Dedifferentiated amniotic fluid mesenchymal stem cell (primary cell): Measurements from ENCODE around the gene PNCK.
A peak's percentile ranks its signal among the peaks of the same experiment; 100 is the strongest.
"Not testable (repeated sequence)": the region's sequence is repeated elsewhere in the genome, so short reads cannot be mapped to it uniquely, and the experiment has no call there.

ENCODE experiments used
- DNase-seq: peaks from one replicate; pipeline ENCODE4 v3.0.0-alpha.2; 2016; ENCODE audit errors: extremely low spot score

Gene PNCK

DNA sequence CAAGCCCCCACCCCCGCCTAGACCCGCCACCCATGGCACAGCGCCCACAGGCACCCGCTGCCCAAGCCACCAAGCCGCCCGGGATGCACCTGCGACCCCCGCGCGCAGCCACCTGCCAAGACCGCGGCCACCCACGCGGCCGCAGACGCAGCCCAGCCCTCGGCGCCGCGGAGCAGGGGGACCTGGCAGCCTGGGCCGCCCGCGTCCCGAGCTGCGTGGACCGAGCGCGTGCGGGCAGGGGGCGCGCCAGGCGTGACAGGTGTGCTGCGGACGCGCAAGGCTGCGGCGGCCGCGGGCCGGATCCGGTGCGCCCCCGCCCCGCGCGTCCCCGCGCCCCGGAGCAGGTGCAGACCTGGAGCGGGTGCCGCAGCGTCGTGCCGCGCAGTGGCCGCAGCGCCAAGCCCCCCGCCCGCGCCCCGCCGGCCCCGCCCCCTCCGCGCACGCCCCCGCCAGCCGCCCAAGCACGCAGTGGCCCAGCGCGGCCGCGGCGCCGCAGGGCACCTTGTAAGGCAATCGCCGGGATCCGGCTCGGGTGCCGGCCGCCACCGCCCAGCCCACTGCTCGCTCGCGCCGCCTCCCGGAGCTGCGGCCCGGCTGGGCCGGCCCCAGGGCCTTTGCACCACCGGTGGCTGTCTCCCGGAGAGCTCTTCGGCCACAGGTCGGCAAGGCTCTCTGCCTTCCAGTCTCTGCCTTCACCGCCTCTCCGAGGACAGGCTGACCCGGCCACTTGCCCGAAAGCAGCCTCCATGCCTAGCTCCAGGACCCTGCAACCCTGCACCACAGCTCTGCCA is at the start of gene PNCK:
Gene PNCK, minus strand, starts transcription at position 386 of the 791 bp plus-strand sequence. CDS start 737 bp downstream, outside the sequence.
- DNase-seq: no peak

DNA sequence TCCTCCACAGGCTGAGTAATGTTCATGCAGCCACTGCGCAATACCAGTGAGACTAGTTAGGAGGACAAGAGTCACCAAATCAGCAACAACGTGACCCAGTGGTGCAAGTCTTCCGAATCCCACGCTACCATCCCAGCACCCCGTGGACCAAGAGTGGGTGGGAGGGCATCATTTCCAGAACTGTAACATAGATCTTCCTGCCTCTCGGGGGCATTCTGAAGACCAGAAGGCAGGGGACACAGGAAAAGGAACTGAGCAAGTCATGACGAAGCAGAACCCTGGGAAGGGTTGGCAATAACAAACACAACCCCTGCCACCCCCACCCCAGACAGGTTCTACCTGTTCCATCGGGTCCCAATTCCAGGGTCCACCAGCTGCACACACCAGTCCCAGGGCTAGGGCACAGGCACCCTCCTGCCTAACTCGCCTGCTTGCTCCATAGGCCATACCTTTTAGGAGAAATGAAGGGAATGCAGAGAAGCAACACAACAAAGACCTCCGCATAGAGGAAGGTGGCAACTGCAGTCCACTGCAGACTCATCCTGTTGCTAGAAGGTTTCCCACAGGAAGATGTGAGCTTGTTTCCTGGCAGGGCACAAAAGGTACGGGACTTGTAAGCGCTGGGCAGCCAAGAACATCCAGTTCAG is 49.2 kb upstream of the PNCK start:
- no peak for DNase-seq

DNA sequence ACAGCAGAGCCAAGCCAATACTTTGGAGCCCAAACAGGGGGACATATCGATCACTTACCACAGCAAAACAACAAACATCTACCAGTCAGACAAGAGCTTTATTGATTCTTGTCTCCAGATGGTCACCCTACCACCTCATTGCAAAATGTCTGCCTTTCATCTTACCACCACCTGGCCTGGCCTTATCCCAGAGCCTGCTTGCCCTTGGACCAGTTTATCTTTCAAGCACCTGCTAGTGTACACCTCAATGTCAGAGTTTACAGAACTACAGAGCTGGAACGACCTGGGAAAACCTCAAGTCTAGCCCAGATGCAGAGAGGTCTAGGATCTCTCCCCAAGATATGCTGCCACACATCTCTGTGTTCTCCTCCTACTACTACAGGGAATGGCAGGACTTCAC is 46.1 kb upstream of the PNCK start:
- no peak for DNase-seq

DNA sequence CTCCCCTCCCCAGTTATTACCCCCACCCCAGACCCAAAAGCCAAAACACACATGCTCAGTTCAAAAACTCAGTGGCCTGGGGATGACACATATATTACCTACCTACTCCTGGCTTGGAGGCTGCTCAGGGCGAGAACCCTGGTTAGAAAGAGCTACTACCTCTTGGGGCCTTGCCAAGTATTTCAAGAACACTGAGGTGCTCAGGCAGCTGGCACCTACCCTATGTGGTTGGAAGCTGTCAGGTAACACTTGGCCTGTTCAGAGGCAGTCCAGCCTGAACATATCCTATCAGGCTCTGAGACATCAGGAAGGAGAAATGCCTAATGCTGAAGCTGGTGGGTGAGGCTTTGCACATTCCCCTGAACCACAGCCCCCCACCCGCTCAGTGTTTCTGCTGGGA is 45.6 kb upstream of the PNCK start:
- DNase-seq: no peak

DNA sequence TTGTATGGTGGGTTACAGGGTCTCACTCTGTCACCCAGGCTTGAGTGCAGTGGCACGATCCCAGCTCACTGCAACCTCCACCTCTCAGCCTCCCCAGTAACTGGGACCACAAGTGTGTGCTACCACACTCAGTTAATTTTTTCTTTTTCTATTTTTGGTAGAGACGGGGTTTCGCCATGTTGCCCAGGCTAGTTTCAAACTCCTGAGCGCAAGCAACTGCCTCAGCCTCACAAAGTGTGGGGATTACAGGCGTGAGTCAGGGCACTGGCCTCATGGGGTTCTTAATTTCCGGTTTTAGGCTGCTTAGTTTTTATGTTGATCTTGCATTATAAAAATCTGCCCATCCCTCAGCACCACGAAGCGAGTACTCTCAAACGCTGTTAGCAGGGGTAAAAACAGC is 43.8 kb upstream of the PNCK start:
- no peak for DNase-seq

DNA sequence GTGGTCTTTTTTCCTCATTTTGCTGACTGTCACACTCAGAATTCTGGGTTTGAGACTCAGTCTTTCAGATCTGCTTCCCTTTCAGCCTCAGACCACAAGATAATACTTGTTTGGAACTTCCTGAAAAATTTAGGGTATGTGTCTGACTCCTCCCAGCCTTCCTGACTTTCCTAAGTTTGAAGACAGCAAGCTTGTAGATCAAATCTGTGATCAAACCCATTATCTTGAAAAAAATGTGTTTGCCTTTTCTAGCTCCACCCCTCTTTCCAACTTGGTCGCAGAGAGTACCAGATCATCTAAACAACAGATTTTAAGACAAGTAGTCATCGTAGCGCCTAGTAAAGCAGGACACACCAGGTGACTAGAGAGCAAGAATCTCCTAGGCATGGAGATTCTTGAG is 40.6 kb upstream of the PNCK start:
- no peak for DNase-seq

DNA sequence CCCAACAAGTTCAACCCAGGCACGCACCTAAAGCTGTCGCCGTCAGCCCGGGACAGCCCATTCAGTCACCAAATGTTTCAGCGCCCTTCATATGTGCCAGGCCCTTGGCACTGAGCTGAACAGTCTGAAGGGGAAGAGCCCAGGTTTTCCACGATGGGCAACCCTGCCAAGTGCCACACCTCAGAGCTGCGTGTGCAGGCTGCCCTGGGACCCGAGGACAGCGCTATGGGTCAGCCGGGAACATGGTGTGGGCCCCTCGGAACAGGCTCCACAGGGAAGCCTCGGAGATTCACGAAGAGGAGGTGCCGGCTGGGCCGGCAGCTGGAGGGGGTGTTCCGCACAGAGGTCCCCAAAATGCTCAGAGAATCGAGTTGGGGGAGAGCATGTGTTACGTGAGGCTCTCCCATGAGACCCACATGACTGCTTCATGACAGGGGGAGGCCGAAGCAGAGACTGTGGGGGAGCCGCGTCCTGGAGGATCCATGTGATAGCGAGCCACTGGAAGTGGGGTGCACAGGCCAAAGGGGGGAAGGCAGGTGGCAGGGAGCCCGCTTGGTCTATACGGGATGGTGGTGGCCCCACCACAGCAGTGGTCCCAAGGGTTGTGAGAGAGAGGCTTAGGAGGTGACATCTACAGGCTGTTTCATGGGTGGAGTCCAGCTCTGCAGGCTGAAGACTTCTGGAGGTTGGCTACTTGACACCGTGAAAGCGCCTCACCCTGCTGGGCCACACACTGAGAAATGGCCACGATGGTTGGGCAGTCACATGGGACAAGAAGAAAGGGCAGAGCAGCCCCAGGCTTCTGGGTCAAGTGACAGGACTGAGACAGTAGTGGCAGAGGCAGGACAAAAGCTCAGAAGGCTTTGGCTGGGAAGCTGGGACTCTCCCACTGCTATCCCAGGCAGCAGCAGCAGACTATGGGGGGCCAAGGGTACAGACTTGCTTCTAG is 36.4 kb upstream of the PNCK start:
- DNase-seq: no peak

DNA sequence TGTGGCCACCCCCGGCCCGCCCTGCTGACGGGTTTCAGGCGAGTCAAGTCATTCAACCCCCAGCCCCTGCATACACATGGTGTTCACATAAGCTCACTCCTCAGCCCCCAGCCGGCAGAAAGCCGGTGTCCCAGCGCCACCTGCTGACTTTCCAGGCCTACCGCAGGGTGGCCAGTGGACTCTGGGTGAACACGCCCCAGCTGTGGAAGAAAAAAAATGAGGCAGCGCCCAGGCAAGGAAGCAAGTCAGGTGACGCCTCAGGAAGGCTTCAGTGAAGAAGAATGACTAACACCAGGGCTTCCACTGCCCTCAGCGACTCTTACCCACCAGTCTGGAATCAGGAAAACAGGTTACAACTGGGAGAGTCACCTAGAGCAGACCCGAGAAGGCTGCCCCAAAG is 34.8 kb upstream of the PNCK start:
- peak; percentile 68 for DNase-seq

DNA sequence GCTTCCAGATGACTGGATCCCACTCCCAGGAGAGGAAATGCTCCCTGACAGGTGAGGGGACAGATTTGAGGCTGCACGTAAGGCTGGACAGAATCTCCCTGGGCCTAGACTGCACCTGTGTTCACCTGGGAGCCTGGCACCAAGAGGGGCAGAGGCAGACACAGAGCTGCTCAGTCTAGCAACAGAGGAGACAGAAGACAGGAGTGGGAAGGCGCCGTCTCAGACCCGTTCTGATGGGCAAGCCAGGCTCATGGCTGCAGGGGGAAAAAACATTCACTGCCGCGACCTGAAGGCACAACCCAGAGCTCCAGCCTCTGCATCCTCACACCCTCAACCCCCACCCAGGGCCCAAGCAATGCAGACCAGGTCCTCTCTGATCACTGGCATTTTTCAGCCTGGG is 33.8 kb upstream of the PNCK start:
- no peak for DNase-seq

DNA sequence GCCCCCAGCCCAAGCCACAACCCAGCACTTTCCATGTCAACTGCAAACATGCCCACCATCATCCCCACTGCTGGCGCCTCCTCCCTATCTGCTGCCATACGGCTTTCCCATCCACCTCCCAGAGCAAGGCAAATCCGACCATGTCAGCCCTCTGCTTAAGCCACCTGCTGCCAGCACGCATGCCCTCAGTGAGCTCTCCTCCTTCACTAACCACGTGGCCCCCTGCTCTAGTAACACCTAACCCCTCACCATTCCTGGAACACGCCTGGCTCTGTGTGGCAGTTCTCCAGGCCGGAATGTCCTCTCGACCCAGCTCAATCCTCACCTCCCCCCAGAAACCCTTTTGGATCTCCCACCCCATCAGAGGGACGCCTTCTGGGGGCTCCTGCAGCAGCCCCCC is 33.2 kb upstream of the PNCK start:
- DNase-seq: no peak

DNA sequence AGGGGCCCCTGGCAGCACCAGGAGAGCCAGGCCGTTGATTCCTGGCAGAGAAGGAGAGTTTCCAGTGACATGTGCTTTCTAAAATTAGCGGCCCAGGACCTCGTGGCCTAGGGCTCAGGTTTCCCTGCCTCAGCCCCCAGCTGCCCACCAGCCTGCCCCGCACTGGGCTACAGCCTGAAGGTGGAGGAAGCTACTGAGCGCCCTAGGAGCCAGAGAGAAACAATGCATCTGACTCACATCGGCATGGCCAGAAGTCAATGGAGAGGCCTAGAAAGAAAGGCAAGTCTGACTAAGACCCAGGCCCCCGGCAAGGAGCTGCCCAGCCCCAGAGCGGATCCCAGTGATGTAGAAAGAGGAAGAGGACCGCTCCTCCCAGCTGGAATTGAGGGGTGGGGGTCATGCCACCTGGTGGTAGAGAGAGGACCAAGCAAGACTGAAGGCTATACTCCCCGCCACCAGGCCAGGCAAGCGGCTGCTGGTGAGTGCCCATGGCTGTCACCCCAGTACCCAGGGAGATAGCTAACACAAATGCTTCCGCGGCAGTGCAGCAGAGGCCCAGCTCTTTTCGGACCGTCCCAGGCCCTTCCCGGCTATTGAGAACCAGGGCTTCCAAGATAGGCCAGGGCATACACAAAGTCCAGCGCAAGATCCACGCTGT is 31.9 kb upstream of the PNCK start:
- not testable (repeated sequence) for DNase-seq

DNA sequence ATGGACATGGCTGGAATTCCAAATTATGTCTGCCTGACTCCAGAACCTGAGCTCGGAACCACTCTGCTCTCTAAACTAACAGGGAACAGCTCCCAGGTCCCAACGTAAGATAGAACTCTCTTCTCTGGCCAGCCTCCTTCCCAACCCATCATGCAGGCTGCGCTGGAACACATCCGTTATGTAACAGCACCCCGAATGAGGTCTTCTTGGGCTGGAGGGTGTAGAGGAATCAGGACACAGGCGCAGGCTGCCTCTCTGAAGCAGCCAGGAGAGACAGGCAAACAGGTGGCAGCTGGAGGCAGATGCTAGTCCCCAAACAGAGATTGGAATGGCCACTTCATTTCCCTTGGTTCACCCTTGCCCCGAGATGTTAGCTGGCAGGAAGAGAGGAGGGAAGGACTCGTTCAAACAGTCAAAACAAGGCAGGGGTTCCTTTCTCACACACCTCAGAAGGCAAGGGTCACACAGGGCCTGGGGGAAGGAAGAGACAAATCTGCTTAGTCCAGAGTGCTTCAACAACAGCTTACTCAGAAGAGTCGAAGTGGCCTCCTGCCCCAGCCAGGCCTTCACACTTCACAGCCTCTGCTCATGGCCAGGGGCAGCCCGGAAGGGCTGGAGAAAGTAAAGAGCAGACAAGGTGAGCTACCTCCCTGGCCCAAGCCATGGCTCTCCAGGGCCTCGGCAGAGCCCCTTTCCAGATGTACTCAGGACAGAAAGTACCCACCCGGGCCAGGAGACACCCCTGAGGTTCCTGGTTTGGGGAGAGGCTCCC is 31.2 kb upstream of the PNCK start:
- not testable (repeated sequence) for DNase-seq

DNA sequence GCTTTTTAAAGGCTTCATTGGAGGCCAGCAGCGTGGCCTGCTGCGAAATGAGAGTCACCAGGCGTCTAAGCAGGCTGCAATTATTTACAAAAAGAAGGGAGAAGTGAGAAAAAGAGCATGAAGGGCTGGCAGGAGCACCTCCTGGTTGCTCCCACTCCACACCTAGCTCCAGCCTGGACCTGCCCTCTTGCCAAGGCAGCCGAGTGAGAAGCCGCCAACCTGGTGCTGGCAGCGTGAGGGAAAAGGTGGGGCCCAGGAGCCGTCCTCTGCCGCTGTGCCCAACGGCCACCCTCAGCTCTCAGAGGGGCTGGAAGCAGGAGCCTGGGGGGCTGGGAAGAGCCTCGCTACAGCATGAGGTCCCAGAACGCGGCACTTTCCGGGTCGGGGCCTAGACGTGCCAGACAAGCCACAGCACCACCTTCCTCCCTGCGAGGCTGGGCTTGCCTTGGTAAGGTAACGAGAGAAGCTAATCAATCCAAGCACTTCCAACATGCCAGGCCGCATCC is 30.5 kb upstream of the PNCK start:
- no peak for DNase-seq

DNA sequence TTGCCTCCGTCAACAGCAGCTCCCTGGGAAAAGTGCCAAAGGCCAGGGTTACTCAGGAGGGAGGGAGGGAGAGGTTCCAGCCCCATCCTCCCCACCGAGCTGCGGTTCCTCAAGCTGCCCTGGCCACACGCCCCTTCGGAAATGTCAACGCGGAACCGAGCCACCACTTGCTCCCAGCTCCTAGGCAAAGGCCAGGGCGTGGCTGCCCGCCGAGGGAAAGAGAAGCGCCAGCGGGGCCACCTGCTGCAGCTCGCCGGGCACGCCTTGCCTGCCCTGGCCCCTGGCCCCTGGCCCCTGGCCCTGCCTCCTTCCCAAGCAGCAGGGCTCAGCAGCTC is 29.4 kb upstream of the PNCK start:
- no peak for DNase-seq

DNA sequence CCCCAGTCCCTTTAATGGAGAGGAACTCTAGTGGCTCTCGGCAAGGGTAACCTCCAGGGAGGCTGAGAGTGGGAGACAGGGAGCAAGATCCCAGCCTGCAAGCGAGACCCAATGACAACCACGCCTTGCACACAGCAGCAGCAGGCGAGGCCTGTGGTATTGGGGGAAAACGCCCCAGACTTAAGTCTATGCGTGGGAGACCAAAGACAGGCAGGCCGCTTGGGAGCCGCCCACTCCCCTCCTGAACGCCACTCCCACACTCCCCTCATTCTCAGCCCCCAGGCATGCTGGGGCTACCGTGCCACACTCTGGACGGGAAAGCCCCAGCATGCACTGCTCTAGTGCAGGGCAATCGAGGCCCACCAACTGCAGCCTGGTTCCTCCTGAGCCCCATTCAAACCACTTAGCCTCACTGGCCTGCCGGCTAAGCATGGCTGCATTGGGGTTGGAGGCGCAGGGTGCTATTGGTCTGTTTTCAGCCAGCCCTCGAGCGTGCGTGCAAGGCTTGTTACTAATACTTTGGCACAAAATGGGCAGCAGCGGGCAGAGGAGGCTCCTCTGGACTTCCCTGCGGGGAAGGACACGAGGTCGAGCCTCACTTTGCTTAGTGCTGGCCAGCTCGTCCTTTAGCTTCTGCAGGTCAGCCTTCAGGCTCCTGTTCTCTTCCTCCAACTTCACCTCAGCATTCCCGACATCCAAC is 28.9 kb upstream of the PNCK start:
- no peak for DNase-seq

DNA sequence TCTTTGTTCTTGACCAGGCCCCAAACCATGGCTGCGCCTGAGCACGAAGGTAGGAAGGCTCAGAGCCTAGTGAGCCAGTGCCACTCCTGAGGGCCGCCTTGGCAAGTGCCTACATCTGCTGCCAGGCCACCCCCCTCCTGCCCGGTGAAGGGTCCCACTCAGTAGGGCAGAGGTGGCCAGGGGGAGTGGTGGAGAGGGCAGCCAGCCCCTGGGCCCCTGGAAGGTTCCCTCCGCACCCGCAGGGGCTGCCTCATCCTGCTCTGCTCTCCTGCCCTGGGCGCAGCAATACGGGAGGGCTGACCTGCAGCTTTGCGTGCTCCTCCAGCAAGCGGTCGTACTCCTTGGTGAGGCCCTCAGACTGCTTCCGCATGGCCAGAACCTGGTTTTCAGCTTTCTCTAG is 28.1 kb upstream of the PNCK start:
- no peak for DNase-seq

DNA sequence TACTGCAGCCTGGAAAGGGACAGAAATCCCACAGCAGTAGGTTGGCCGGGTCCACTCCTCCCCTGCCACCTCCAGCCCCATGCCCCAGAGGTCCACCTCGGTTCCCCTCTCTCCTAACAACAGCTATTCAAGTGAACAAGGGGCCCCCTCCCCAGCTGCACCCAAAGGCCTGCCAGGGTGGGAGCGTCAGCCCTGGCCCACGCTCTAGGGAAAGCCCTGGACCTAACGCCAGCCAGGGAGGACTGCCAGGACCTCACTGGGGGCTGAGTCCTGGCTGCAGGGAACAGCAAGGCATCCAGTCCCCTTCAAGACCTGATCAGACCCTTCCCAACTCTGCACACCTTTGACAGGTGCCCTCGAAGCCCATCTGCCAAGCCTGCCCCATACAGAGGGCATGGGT is 27.4 kb upstream of the PNCK start:
- no peak for DNase-seq

DNA sequence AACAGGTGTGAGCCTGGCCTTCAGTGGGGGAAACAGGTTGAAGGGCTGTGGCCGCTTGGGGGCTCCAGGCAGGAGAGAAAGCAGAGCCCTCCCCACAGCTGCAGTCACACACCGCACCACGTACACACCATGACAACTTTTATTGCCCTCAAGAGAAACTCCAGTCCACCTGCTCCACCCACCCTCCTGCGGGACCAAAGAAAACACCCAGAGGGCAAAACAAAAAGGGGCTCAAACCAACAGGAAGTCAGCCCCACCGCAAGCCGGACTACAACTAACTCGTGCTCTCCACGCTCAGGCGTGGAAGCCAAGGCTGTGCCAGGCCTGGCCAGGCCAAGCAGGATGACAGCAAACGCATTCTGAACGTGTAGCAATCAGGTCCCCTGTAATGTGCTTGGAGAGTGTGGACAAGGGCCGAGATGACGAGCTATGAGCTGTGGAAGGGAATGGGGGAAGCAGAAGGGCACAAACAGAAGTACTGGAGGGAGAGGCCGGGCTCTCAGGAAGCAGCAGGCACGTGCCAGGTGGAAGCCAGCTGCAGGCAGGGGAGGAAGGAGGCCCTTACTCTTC is 26.8 kb upstream of the PNCK start:
- DNase-seq: no peak

DNA sequence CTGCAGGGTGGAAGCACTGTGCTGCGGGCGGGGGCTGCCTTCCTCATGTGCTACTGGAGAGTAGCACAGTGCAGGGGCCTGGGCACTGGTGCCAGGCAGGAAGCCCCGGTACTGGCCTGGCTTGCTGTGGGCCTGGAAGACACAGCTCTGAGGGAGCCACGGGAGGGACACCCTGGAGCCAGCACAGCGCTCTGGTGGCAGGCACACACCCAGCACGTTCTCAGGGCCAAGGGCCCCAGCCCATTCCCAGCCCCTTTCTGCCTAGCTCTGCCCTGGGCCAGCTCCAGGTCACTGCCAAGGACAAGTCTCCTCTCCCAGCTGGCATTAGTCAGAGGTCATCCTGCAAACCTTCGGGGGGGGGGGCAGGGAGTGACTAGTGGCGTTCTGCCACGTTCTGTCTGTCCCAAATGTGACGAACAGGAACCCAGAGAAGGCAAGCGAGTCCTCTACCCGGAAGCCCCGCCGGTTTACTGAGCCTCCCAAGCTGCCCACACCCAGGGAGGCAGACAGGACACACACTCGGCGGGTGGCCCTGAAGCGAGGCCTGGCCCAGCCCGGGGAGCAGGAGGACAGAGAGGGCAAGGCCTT is 26.3 kb upstream of the PNCK start:
- DNase-seq: not testable (repeated sequence)
